HepG2 (cell line): ENCODE data around the gene INO80C. TPM values are rescaled to one million over a fixed set of nuclear protein-coding genes. Genes with fewer than 3 reads are reported as not detected.

Experiments used
- DNMT3B ChIP-seq: conservative IDR thresholded peaks from 2 replicates; pipeline ENCODE4 v1.6.1; 2016; ENCODE audit warnings: missing biosample characterization, control low read depth
- DR1 ChIP-seq: sonication (generic); formaldehyde crosslinking; IDR thresholded peaks from 2 replicates; pipeline ENCODE4 v1.8.0; 2021; ENCODE audit warnings: mild to moderate bottlenecking, missing genetic modification reagents, inconsistent platforms
- HMG20A ChIP-seq: IDR thresholded peaks from 2 replicates; pipeline ENCODE4 v1.6.1; 2016; ENCODE audit warnings: borderline replicate concordance
- JUND ChIP-seq: sonication (generic); formaldehyde crosslinking; IDR thresholded peaks from 2 replicates; pipeline ENCODE4 v1.8.0; 2022; ENCODE audit warnings: mild to moderate bottlenecking, missing genetic modification reagents
- MAF1 ChIP-seq: sonication (generic); formaldehyde crosslinking; IDR thresholded peaks from 2 replicates; pipeline ENCODE4 v1.5.0; 2020; ENCODE audit warnings: missing genetic modification reagents, borderline replicate concordance
- NFYC ChIP-seq: IDR thresholded peaks from 2 replicates; pipeline ENCODE4 v1.6.1; 2016; ENCODE audit warnings: missing genetic modification reagents, missing compliant biosample characterization
- NR2F2 ChIP-seq: IDR thresholded peaks from 2 replicates; pipeline ENCODE4 v1.6.1; 2012; ENCODE audit warnings: low read depth, inconsistent platforms, borderline replicate concordance
- POLR2G ChIP-seq: fragments of 200-400 bp; formaldehyde crosslinking; IDR thresholded peaks from 2 replicates; pipeline ENCODE4 v1.6.1; 2018; ENCODE audit warnings: mild to moderate bottlenecking, low read depth, low read length, moderate library complexity
- PPARG ChIP-seq: conservative IDR thresholded peaks from 2 replicates; pipeline ENCODE4 v1.6.1; 2016; ENCODE audit warnings: missing biosample characterization, missing genetic modification reagents
- RAD21 ChIP-seq: fragments of 450-650 bp; formaldehyde crosslinking; IDR thresholded peaks from 2 replicates; pipeline ENCODE4 v1.5.0; 2020; ENCODE audit warnings: mild to moderate bottlenecking
- SSRP1 ChIP-seq: IDR thresholded peaks from 2 replicates; pipeline ENCODE4 v1.6.1; 2016; ENCODE audit warnings: control low read depth
- TAF1 ChIP-seq: sonication (generic); formaldehyde crosslinking; IDR thresholded peaks from 2 replicates; pipeline ENCODE4 v1.4.0; 2020; ENCODE audit warnings: missing genetic modification reagents
- TEAD3 ChIP-seq: optimal IDR thresholded peaks from 2 replicates; pipeline ENCODE3; 2016; ENCODE audit warnings: borderline replicate concordance
- TRAFD1 ChIP-seq: sonication (generic); formaldehyde crosslinking; IDR thresholded peaks from 2 replicates; pipeline ENCODE4 v1.5.1; 2020; ENCODE audit warnings: missing genetic modification reagents, mild to moderate bottlenecking, borderline replicate concordance
- YEATS2 ChIP-seq: sonication (generic); formaldehyde crosslinking; IDR thresholded peaks from 2 replicates; pipeline ENCODE4 v1.4.0; 2020; ENCODE audit warnings: missing genetic modification reagents, borderline replicate concordance
- ZBTB21 ChIP-seq: sonication (generic); formaldehyde crosslinking; IDR thresholded peaks from 2 replicates; pipeline ENCODE4 v1.4.0; 2020; ENCODE audit warnings: missing genetic modification reagents
- ZMYM3 ChIP-seq: sonication (generic); formaldehyde crosslinking; IDR thresholded peaks from 2 replicates; pipeline ENCODE4 v1.5.1; 2020; ENCODE audit warnings: mild to moderate bottlenecking, missing genetic modification reagents
- ZNF260 ChIP-seq: sonication (generic); formaldehyde crosslinking; IDR thresholded peaks from 2 replicates; pipeline ENCODE4 v1.4.0; 2020; ENCODE audit warnings: missing genetic modification reagents, low read depth, mild to moderate bottlenecking, borderline replicate concordance
- ZNF292 ChIP-seq: sonication (generic); formaldehyde crosslinking; IDR thresholded peaks from 2 replicates; pipeline ENCODE4 v1.8.1; 2022; ENCODE audit warnings: mild to moderate bottlenecking, low read depth, missing genetic modification reagents, borderline replicate concordance
- polyA plus RNA-seq, 8 experiments: library from polyadenylated mRNA; depleted of rRNA in 3 of 8; stranded (reverse) in 7 of 8; unstranded in 1 of 8; fragments of >200 nt; fragmentation: Illumina TruSeq in 4 of 8; extraction: Trizol in 4 of 8; gene quantifications; 2 replicates each; pipeline versions ENCODE4 v1.2.1 to v1.2.3, GENCODE V29; 2011 to 2016; ENCODE audit warnings: low read depth in 4 of 8, missing spikeins in 1 of 8, mixed read lengths in 1 of 8; ENCODE audit not compliant: insufficient read depth in 1 of 8
- total RNA-seq, 5 experiments: library from RNA; depleted of rRNA; stranded (reverse); fragments of >200 nt; fragmentation: Illumina TruSeq; extraction: Trizol; gene quantifications; 2 replicates each; pipeline ENCODE4 v1.2.3, GENCODE V29; 2016; ENCODE audit warnings: low read depth in 1 of 5
- TF ChIP-seq, protein P1 (sequence below): sonication (generic); formaldehyde crosslinking; IDR thresholded peaks from 2 replicates; pipeline ENCODE4 v1.4.0; 2020; ENCODE audit warnings: missing genetic modification reagents, mild to moderate bottlenecking, borderline replicate concordance
- TF ChIP-seq, protein P2 (sequence below), 2 experiments: sonication (generic) in 1 of 2; formaldehyde crosslinking in 1 of 2; IDR thresholded peaks; 2 replicates each; pipeline versions ENCODE4 v1.4.0 to v1.6.1; 2018 to 2020; ENCODE audit warnings: missing genetic modification reagents in 2 of 2, borderline replicate concordance in 1 of 2, low read depth in 1 of 2, mild to moderate bottlenecking in 1 of 2, missing biosample characterization in 1 of 2
- TF ChIP-seq, protein P3 (sequence below): sonication (generic); IDR thresholded peaks from 2 replicates; pipeline ENCODE4 v1.6.1; 2016; ENCODE audit warnings: low read depth, borderline replicate concordance

Gene INO80C
- total and polyA plus RNA-seq, 2 of the 13 experiments (the other 11 are each of a cell fraction or from before 2014, with no cell fraction given), result 8.2 to 15.4 TPM

DNA sequence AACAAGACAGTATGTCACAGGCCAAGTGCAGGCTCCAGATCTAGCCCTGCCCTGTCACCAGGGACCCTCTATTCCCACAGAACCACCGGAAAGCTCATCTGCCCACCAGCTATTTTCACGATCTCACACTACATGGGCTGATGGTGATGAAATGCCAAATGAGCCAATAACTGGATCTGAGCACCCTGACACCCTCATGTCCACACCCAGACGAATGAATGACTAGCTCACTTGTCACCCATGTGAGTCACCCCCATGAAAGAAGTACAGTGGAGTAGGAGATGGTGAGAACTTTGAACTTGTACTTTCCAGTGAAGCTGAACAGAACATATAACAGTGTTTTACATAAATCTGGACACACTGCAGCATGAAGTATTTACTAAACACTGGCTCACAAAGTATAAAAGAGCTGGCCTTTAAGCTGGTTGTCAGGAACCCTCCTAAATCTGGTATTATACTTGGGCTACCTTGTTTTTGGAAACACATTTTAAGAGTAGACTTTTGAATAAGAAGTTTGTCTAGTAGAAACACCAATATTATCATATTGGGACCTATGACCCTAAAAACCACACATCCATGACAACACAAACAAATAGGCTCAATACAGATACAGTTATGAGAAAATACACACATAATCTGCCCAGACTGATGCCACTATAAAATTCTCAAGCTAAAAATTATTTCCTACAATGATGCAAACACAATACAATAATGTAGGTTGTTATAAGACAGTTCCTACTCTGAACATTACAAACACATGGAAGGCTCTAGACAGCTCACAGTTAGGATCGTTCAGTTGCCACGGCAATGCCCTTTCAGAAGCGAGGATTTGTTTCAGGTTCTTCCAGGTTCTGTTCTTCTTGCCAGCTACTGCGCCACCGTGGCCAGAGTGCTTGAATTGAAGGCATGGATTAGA lies 19.0 kb downstream of the INO80C start (continued):
- TF ChIP-seq, protein P1, sequence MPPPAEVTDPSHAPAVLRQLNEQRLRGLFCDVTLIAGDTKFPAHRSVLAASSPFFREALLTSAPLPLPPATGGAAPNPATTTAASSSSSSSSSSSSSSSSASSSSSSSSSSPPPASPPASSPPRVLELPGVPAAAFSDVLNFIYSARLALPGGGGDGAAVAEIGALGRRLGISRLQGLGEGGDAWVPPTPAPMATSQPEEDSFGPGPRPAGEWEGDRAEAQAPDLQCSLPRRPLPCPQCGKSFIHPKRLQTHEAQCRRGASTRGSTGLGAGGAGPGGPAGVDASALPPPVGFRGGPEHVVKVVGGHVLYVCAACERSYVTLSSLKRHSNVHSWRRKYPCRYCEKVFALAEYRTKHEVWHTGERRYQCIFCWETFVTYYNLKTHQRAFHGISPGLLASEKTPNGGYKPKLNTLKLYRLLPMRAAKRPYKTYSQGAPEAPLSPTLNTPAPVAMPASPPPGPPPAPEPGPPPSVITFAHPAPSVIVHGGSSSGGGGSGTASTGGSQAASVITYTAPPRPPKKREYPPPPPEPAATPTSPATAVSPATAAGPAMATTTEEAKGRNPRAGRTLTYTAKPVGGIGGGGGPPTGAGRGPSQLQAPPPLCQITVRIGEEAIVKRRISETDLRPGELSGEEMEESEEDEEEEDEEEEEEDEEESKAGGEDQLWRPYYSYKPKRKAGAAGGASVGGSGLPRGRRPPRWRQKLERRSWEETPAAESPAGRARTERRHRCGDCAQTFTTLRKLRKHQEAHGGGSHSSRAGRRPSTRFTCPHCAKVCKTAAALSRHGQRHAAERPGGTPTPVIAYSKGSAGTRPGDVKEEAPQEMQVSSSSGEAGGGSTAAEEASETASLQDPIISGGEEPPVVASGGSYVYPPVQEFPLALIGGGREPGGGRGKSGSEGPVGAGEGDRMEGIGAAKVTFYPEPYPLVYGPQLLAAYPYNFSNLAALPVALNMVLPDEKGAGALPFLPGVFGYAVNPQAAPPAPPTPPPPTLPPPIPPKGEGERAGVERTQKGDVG (CRISPR knock-in tag), result no peak
- no peak for TF ChIP-seq RAD21 (CRISPR knock-in tag)
- 0 out of 2 replicates have a peak, but pooled peaks have one; percentile 46 for TF ChIP-seq PPARG (CRISPR knock-in tag)
- peak; percentile 85; the same call in 1 of the 2 replicates for TF ChIP-seq JUND (CRISPR knock-in tag)
- TF ChIP-seq ZNF260, result no peak
- TF ChIP-seq ZNF292 (CRISPR knock-in tag), result peak; percentile 87; the same call in 1 of the 2 replicates
- TF ChIP-seq TAF1 (CRISPR knock-in tag), result peak; percentile 51; the same call in 1 of the 2 replicates
- TF ChIP-seq SSRP1 (CRISPR knock-in tag), result no peak
- TF ChIP-seq, protein P2, sequence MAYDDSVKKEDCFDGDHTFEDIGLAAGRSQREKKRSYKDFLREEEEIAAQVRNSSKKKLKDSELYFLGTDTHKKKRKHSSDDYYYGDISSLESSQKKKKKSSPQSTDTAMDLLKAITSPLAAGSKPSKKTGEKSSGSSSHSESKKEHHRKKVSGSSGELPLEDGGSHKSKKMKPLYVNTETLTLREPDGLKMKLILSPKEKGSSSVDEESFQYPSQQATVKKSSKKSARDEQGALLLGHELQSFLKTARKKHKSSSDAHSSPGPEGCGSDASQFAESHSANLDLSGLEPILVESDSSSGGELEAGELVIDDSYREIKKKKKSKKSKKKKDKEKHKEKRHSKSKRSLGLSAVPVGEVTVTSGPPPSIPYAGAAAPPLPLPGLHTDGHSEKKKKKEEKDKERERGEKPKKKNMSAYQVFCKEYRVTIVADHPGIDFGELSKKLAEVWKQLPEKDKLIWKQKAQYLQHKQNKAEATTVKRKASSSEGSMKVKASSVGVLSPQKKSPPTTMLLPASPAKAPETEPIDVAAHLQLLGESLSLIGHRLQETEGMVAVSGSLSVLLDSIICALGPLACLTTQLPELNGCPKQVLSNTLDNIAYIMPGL (CRISPR knock-in tag; IDR thresholded peaks at IDR 0.05; ENCODE audit: borderline replicate concordance in 1 of 2, low read depth in 1 of 2), result peak in 1 of 2 experiments; percentile 40; a peak in 1 of 4 replicates
- no peak for TF ChIP-seq TRAFD1 (CRISPR knock-in tag)
- no peak for TF ChIP-seq DNMT3B
- TF ChIP-seq MAF1, result no peak
- TF ChIP-seq POLR2G, result peak; percentile 81
- no peak for TF ChIP-seq DR1 (CRISPR knock-in tag)
- peak; percentile 25 for TF ChIP-seq TEAD3 (CRISPR knock-in tag)
- peak; percentile 57 for TF ChIP-seq NFYC
- peak; percentile 58; the same call in 1 of the 2 replicates for TF ChIP-seq ZMYM3 (CRISPR knock-in tag)
- peak; percentile 67; the same call in 1 of the 2 replicates for TF ChIP-seq ZBTB21
- TF ChIP-seq, protein P3, sequence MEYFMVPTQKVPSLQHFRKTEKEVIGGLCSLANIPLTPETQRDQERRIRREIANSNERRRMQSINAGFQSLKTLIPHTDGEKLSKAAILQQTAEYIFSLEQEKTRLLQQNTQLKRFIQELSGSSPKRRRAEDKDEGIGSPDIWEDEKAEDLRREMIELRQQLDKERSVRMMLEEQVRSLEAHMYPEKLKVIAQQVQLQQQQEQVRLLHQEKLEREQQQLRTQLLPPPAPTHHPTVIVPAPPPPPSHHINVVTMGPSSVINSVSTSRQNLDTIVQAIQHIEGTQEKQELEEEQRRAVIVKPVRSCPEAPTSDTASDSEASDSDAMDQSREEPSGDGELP, result no peak
- no peak for TF ChIP-seq YEATS2 (CRISPR knock-in tag)
- TF ChIP-seq HMG20A (CRISPR knock-in tag), result peak; percentile 76; the same call in 1 of the 2 replicates
- TF ChIP-seq NR2F2, result no peak
